OCI-LY7 (cell line): ENCODE data around the gene PRX.

Experiments used
- CTCF ChIP-seq: fragments of 200-600 bp; sonication (generic); conservative IDR thresholded peaks from 2 replicates; pipeline ENCODE4 v1.5.1; 2014; ENCODE audit warnings: mild to moderate bottlenecking, antibody characterized with exemption, low read length, moderate library complexity, mixed read lengths
- EZH2phosphoT487 ChIP-seq: fragments of 200-600 bp; sonication (generic); IDR thresholded peaks from 2 replicates; pipeline ENCODE4 v1.6.1; 2018; ENCODE audit warnings: low read depth, borderline replicate concordance, mild to moderate bottlenecking, mixed run types, antibody characterized with exemption, low read length, moderate library complexity, mixed read lengths

- TF ChIP-seq EZH2phosphoT487 = no peak
- TF ChIP-seq CTCF = no peak
Measured at GRCh38 chr19:40360708-40361241, 52.4 kb downstream of the PRX start.
